Kidney (tissue), 14 donors: ENCODE results near the gene HLA-F. TPM values are rescaled to one million over a fixed set of nuclear protein-coding genes. Genes with fewer than 3 reads are reported as not detected.

ENCODE experiments used
- DNase-seq, 5 donors: peaks; one replicate each; pipeline ENCODE4 v3.0.0-alpha.2; 2013 to 2020
- FAIRE-seq: peaks from 2 replicates; lab custom pipeline; 2012; peaks lifted over from hg19 to GRCh38; lab: Jason Lieb, UNC
- H3K27ac ChIP-seq, 2 donors: one replicate each; pipeline ENCODE4 v1.7.0; 2013; ENCODE audit warnings: low read depth in 2 of 2, low read length in 2 of 2, inconsistent platforms in 1 of 2
- H3K27me3 ChIP-seq: one replicate; pipeline ENCODE4 v1.7.1; 2013; ENCODE audit warnings: low read length, inconsistent platforms; ENCODE audit not compliant: control insufficient read depth, insufficient read depth
- H3K36me3 ChIP-seq, 3 donors: one replicate each; pipeline versions ENCODE4 v1.7.0 to v1.7.1; 2013; ENCODE audit warnings: low read length in 3 of 3, control low read depth in 1 of 3, inconsistent platforms in 1 of 3; ENCODE audit not compliant: insufficient read depth in 3 of 3, control insufficient read depth in 2 of 3
- H3K4me1 ChIP-seq, 3 donors: one replicate each; pipeline versions ENCODE4 v1.7.0 to v1.7.1; 2013; ENCODE audit warnings: low read length in 3 of 3, inconsistent platforms in 1 of 3, low read depth in 1 of 3; ENCODE audit not compliant: control insufficient read depth in 2 of 3, insufficient read depth in 2 of 3
- H3K4me3 ChIP-seq, 3 donors: one replicate each; pipeline versions ENCODE4 v1.7.0 to v1.8.1; 2013; ENCODE audit warnings: low read length in 3 of 3, control low read depth in 1 of 3, inconsistent platforms in 1 of 3
- H3K9ac ChIP-seq, 3 donors: one replicate each; pipeline versions ENCODE4 v1.7.0 to v1.7.1; 2013; ENCODE audit warnings: low read length in 3 of 3, control low read depth in 1 of 3, inconsistent platforms in 1 of 3
- H3K9me3 ChIP-seq, 3 donors: one replicate each; pipeline versions ENCODE4 v1.7.0 to v1.7.1; 2013; ENCODE audit warnings: low read length in 3 of 3, control low read depth in 1 of 3, inconsistent platforms in 1 of 3; ENCODE audit not compliant: control insufficient read depth in 2 of 3, insufficient read depth in 1 of 3
- intact Hi-C: fragments of 100-400 bp; cut with DNase I; formaldehyde crosslinking; loops from one replicate; pipeline ENCODE4 v1.11.1; 2022
- polyA plus RNA-seq: library from polyadenylated mRNA; stranded (reverse); fragments of 350-450 nt; fragmentation: Illumina TruSeq; extraction: RNeasy Lipid Tissue Mini Kit (QIAGEN cat#74804); gene quantifications from one replicate; pipeline ENCODE4 v1.2.3, GENCODE V29; 2014; ENCODE audit warnings: low read depth, low replicate concordance; ENCODE audit not compliant: insufficient read depth
- total RNA-seq: library from RNA; stranded (reverse); fragmentation: NEBNext Ultra II Directional; extraction: Animal tissue kit (Norgen Biotek cat#: 25700); gene quantifications from one replicate; pipeline ENCODE4 v1.2.1, GENCODE V29; 2021
- TF ChIP-seq, protein P1 (sequence below): IDR thresholded peaks from 3 replicates; pipeline ENCODE4 v1.5.1; 2012; ENCODE audit warnings: mild to moderate bottlenecking, moderate library complexity, borderline replicate concordance; ENCODE audit not compliant: insufficient read depth; ENCODE audit errors: extremely low read depth
- donor health status: control.
- donor health status: control.
- donor health status: control.
- donor health status: control.
- donor health status: control.
- donor health status: DM: yes; HTN: yes; CAD: no.
- donor health status: Normal renal cell carcinoma (clear cell type).

The HLA-F gene
- total and polyA plus RNA-seq, 2 donors from 2014 or later = 52.1 to 87.8 TPM

DNA sequence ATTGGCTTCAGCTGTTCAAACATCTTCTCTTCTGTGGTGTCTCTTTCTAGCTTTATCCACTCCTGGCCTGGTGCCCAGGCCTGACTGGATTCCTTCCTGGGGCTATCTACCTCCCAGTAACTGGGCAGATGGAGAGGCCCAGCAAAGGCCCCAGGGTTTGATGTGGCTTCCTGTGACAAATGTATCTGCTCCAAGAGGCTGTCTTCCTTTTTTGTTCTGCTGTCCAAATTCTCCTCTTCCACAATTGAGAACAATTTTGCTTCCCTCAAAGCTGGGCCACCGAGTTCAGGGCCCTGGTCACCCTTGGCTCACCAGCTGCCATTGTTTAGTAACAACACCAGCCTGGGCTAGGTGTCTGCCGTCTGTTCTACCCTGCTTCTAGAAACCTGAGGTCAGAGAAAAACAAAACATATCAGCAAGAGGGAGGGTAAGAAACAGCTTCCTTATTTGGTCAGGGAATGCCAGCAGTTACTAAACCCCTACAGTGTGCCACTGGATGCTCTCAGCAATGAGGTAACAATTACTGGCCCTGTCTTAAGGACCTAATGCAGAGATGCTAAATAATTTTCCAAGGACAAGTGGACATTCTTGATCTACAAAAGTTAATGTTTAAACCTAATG lies 46.1 kb upstream of the HLA-F start:
- no peak overlapping the region for H3K4me3 ChIP-seq
- TF ChIP-seq, protein P1, sequence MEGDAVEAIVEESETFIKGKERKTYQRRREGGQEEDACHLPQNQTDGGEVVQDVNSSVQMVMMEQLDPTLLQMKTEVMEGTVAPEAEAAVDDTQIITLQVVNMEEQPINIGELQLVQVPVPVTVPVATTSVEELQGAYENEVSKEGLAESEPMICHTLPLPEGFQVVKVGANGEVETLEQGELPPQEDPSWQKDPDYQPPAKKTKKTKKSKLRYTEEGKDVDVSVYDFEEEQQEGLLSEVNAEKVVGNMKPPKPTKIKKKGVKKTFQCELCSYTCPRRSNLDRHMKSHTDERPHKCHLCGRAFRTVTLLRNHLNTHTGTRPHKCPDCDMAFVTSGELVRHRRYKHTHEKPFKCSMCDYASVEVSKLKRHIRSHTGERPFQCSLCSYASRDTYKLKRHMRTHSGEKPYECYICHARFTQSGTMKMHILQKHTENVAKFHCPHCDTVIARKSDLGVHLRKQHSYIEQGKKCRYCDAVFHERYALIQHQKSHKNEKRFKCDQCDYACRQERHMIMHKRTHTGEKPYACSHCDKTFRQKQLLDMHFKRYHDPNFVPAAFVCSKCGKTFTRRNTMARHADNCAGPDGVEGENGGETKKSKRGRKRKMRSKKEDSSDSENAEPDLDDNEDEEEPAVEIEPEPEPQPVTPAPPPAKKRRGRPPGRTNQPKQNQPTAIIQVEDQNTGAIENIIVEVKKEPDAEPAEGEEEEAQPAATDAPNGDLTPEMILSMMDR = no peak
- DNase-seq (peak in 1 of 5 donors; percentile 16), FAIRE-seq (no peak)
- no peak overlapping the region for H3K27ac ChIP-seq
- no peak overlapping the region for H3K9ac ChIP-seq
- H3K27me3 ChIP-seq = no peaks in the 10 kb centered on the region
- no peaks in the 10 kb centered on the region for H3K36me3 ChIP-seq
- H3K4me1 ChIP-seq = no peaks in the 10 kb centered on the region
- intact Hi-C loops = no loop called here
- H3K9me3 ChIP-seq = no peaks in the 10 kb centered on the region

DNA sequence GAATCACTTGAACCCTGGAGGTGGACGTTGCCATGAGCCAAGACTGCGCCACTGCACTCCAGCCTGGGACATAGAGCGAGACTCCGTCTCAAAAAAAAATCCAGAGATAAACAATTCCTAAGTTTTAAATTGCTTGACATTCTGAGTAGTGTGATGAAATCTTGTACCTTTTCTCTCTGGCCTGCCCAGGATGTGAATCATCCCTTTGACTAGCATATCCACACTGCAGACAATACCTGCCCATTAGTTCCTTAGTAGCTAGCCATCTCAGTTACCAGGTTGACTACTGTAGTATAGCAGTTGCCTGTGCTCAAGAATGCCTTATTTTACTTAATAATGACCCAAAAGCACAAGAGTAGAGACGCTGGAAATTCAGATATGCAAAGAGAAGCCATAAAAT lies 45.1 kb upstream of the HLA-F start:
- Histone ChIP-seq H3K36me3 (no peaks in the 10 kb centered on the region), H3K9me3 (no peaks in the 10 kb centered on the region), H3K9ac (no peak overlapping the region), H3K4me3 (no peak overlapping the region), H3K27ac (no peak overlapping the region), H3K27me3 (no peaks in the 10 kb centered on the region), H3K4me1 (no peaks in the 10 kb centered on the region)
- TF ChIP-seq, protein P1 = no peak
- FAIRE-seq = no peak
- no peak for DNase-seq
- intact Hi-C loops = no loop called here

DNA sequence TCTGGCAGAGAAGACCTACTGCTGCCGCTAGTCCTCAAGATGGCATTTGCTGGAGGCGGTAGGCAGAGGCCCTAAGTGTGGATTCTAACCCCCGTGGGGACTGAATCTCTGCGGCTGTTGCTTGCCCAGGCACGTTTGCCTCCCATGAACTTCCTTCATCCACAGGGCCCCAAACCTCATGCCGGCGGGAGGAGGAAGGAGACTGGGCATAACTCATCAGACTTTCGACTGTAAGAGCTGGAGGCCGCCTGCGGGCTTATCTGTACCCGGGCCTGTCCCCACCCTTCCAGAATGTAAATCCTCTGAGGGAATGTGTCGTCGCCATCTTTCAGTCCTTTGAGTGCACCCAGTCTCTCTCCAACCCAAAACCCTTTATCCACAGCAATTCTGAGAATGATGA lies 43.3 kb upstream of the HLA-F start:
- H3K9ac ChIP-seq = no peak overlapping the region
- H3K27me3 ChIP-seq = no peaks in the 10 kb centered on the region
- DNase-seq = no peak
- no peaks in the 10 kb centered on the region for H3K4me1 ChIP-seq
- TF ChIP-seq, protein P1 = no peak
- H3K9me3 ChIP-seq = no peaks in the 10 kb centered on the region
- FAIRE-seq = no peak
- no peak overlapping the region for H3K27ac ChIP-seq
- no peaks in the 10 kb centered on the region for H3K36me3 ChIP-seq
- intact Hi-C loops = no loop called here
- H3K4me3 ChIP-seq = no peak overlapping the region

DNA sequence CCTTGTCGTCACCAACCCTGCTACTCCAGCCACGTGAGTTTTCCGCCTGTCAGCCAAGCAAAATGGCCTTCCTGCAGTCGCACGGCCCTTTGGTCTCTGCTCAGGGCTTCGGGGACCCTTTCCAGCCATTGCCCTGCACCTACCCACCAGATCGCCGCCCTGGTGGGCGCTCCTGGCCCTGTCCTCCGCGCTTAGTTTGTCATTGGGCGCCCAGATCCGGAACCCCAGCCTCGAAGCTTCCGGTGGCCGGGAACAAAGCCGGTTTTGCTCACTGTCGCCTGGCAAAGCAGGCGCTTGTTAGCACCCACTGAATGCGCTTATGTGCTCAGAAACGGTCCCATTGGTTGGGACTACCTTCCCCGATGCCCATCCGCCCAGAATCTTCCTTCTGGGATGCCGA lies 42.8 kb upstream of the HLA-F start:
- FAIRE-seq (no peak), DNase-seq (no peak)
- Histone ChIP-seq H3K9me3 (no peaks in the 10 kb centered on the region), H3K9ac (no peak overlapping the region), H3K27me3 (no peaks in the 10 kb centered on the region), H3K4me3 (no peak overlapping the region), H3K27ac (no peak overlapping the region), H3K36me3 (no peaks in the 10 kb centered on the region), H3K4me1 (no peaks in the 10 kb centered on the region)
- intact Hi-C loops = no loop called here
- TF ChIP-seq, protein P1 = no peak
